HCT116 (cell line): Measurements from ENCODE around the gene YBX3. TPM values are rescaled to one million over a fixed set of nuclear protein-coding genes. Genes with fewer than 3 reads are reported as not detected.
A peak's percentile ranks its signal among the peaks of the same experiment; 100 is the strongest.

Experiments used
- ATAC-seq: fragments of 200-7000 bp; cut with Tn5 transposase; 2 replicates; pipeline ENCODE4 v1.9.1; 2020; ENCODE audit warnings: mild to moderate bottlenecking, moderate library complexity
- BruUV-seq: library from RNA; stranded (reverse); fragments of 400-500 nt; replicated peaks from 2 replicates; lab custom pipeline; 2021; lab: Mats Ljungman, UMichigan
- CTCF ChIA-PET: fragments of 300-600 bp; sonication (Branson Sonifier 250); formaldehyde crosslinking; loops from one replicate; lab custom pipeline; 2021; ENCODE audit warnings: antibody characterized with exemption; lab: Charles Lee
- POLR2A ChIA-PET: fragments of 300-600, 350-600 bp; sonication (Branson Sonifier 250); formaldehyde crosslinking; loops from one replicate; lab custom pipeline; 2021; ENCODE audit warnings: antibody characterized with exemption; lab: Charles Lee
- RAD21 ChIA-PET, 2 experiments: fragments of 300-600 bp; sonication (Branson Sonifier 250); formaldehyde crosslinking; loops; one replicate each; lab custom pipeline; 2023; ENCODE audit warnings: low total read pairs in 2 of 2; ENCODE audit not compliant: uncharacterized antibody in 2 of 2, unreplicated experiment in 2 of 2, low non-redundant PET in 1 of 2; lab: Charles Lee
- DNase-seq: peaks from one replicate; pipeline ENCODE4 v3.0.0-alpha.2; 2010; ENCODE audit warnings: low read depth, low spot score
- H2AFZ ChIP-seq: fragments of 200-600 bp; shearing (Covaris generic), sonication (generic); 2 replicates; pipeline ENCODE4 v1.6.1; 2017; ENCODE audit warnings: low read depth, mixed run types, mixed read lengths, antibody characterized with exemption, low read length; ENCODE audit not compliant: poor library complexity, severe bottlenecking
- H3K27ac ChIP-seq: 2 replicates; pipeline ENCODE4 v1.5.1; 2012; ENCODE audit warnings: low read depth, low read length
- H3K27me3 ChIP-seq: fragments of 200-600 bp; sonication (generic); 2 replicates; pipeline ENCODE4 v1.6.1; 2016; ENCODE audit warnings: mixed run types, low read length, mixed read lengths; ENCODE audit not compliant: insufficient read depth
- H3K36me3 ChIP-seq, 2 experiments: fragments of 200-500 bp in 1 of 2; fragments of 200-600 bp in 1 of 2; sonication (Bioruptor generic) in 1 of 2; sonication (generic) in 1 of 2; 2 replicates each; pipeline versions ENCODE4 v1.5.1 to v1.6.1; 2014 to 2016; ENCODE audit warnings: low read length in 2 of 2, inconsistent platforms in 1 of 2, mixed read lengths in 1 of 2, mixed run types in 1 of 2; ENCODE audit not compliant: insufficient read depth in 2 of 2, control insufficient read depth in 1 of 2
- H3K4me1 ChIP-seq, 2 experiments: fragments of 200-600 bp in 1 of 2; sonication (generic) in 1 of 2; 2 replicates each; pipeline versions ENCODE4 v1.5.1 to v1.6.1; 2012 to 2017; ENCODE audit warnings: low read length in 2 of 2, inconsistent platforms in 1 of 2, mild to moderate bottlenecking in 1 of 2, mixed read lengths in 1 of 2, mixed run types in 1 of 2, moderate library complexity in 1 of 2; ENCODE audit not compliant: insufficient read depth in 2 of 2, control insufficient read depth in 1 of 2
- H3K4me2 ChIP-seq: fragments of 200-600 bp; sonication (generic); 2 replicates; pipeline ENCODE4 v1.6.1; 2017; ENCODE audit warnings: mixed run types, low read length, mixed read lengths
- H3K4me3 ChIP-seq, 2 experiments: fragments of 200-600 bp in 1 of 2; sonication (generic) in 1 of 2; replicated peaks in 1 of 2; 2 replicates each; pipeline ENCODE4 v1.5.1; 2011 to 2016; ENCODE audit warnings: low read length in 2 of 2, control low read depth in 1 of 2, low read depth in 1 of 2, mild to moderate bottlenecking in 1 of 2, mixed read lengths in 1 of 2, mixed run types in 1 of 2
- H3K79me2 ChIP-seq: fragments of 200-600 bp; sonication (generic); 2 replicates; pipeline ENCODE4 v1.6.1; 2017; ENCODE audit warnings: mild to moderate bottlenecking, mixed run types, low read length, moderate library complexity, mixed read lengths; ENCODE audit not compliant: insufficient read depth
- H3K9ac ChIP-seq: fragments of 200-600 bp; sonication (generic); 2 replicates; pipeline ENCODE4 v1.6.1; 2016; ENCODE audit warnings: low read length, mixed read lengths
- H3K9me2 ChIP-seq: fragments of 200-600 bp; sonication (generic), shearing (Covaris generic); 2 replicates; pipeline ENCODE4 v1.6.1; 2017; ENCODE audit warnings: mixed run types, mild to moderate bottlenecking, moderate library complexity; ENCODE audit not compliant: insufficient read depth
- H3K9me3 ChIP-seq, 2 experiments: fragments of 200-500 bp in 1 of 2; fragments of 200-600 bp in 1 of 2; sonication (Bioruptor generic) in 1 of 2; sonication (generic) in 1 of 2; 2 replicates each; pipeline ENCODE4 v1.6.1; 2014 to 2017; ENCODE audit warnings: low read length in 2 of 2, mixed read lengths in 2 of 2, inconsistent platforms in 1 of 2, low read depth in 1 of 2, mild to moderate bottlenecking in 1 of 2, mixed run types in 1 of 2, moderate library complexity in 1 of 2; ENCODE audit not compliant: control insufficient read depth in 1 of 2, insufficient read depth in 1 of 2
- H4K20me1 ChIP-seq: fragments of 200-600 bp; sonication (generic), shearing (Covaris generic); 2 replicates; pipeline ENCODE4 v1.6.1; 2017; ENCODE audit warnings: mixed run types, mild to moderate bottlenecking, moderate library complexity; ENCODE audit not compliant: insufficient read depth
- CBX3 ChIP-seq: IDR thresholded peaks from 2 replicates; pipeline ENCODE4 v1.6.1; 2012; ENCODE audit warnings: low read depth
- ELF1 ChIP-seq: IDR thresholded peaks from 2 replicates; pipeline ENCODE4 v1.6.1; 2012; ENCODE audit warnings: low read depth, borderline replicate concordance
- EZH2phosphoT487 ChIP-seq: fragments of 200-600 bp; IDR thresholded peaks from 2 replicates; pipeline ENCODE4 v1.6.1; 2018; ENCODE audit warnings: antibody characterized with exemption, borderline replicate concordance
- FOSL1 ChIP-seq: IDR thresholded peaks from 2 replicates; pipeline ENCODE4 v1.6.1; 2012; ENCODE audit warnings: low read depth
- MAX ChIP-seq: IDR thresholded peaks from 2 replicates; pipeline ENCODE4 v1.6.1; 2012
- POLR2A ChIP-seq: IDR thresholded peaks from 2 replicates; pipeline ENCODE4 v1.7.0; 2011; ENCODE audit warnings: borderline replicate concordance; ENCODE audit not compliant: insufficient read depth, insufficient read length; ENCODE audit errors: extremely low read depth
- RAD21 ChIP-seq: IDR thresholded peaks from 2 replicates; pipeline ENCODE4 v1.6.1; 2012; ENCODE audit warnings: low read depth, mild to moderate bottlenecking
- SRF ChIP-seq: IDR thresholded peaks from 2 replicates; pipeline ENCODE4 v1.6.1; 2012; ENCODE audit warnings: low read depth
- TCF7L2 ChIP-seq: IDR thresholded peaks from 2 replicates; pipeline ENCODE4 v1.7.0; 2011; ENCODE audit warnings: borderline replicate concordance, inconsistent platforms; ENCODE audit not compliant: insufficient read depth, insufficient read length; ENCODE audit errors: extremely low read depth
- YY1 ChIP-seq: IDR thresholded peaks from 2 replicates; pipeline ENCODE4 v1.6.1; 2011; ENCODE audit warnings: low read length, low read depth, moderate library complexity, mild to moderate bottlenecking; ENCODE audit not compliant: insufficient replicate concordance; ENCODE audit errors: extremely low read depth
- ZBTB33 ChIP-seq: IDR thresholded peaks from 2 replicates; pipeline ENCODE4 v1.6.1; 2011; ENCODE audit warnings: mild to moderate bottlenecking, low read length, moderate library complexity; ENCODE audit not compliant: insufficient replicate concordance; ENCODE audit errors: extremely low read depth
- ZFX ChIP-seq: fragments of 450-650 bp; IDR thresholded peaks from 2 replicates; pipeline ENCODE4 v1.6.1; 2017
- ZNF274 ChIP-seq: fragments of 200-500 bp; sonication (Bioruptor generic); IDR thresholded peaks from 2 replicates; pipeline ENCODE4 v1.6.1; 2014; ENCODE audit warnings: mild to moderate bottlenecking, low read depth, low read length, inconsistent platforms
- intact Hi-C: fragments of 100-400 bp; cut with micrococcal nuclease; formaldehyde crosslinking; loops from 2 replicates; pipeline ENCODE4 v1.10.0; 2022
- total RNA-seq: library from RNA; stranded (reverse); gene quantifications from one replicate; pipeline ENCODE4 v1.2.1, GENCODE V29; 2021; ENCODE audit not compliant: unreplicated experiment
- TF ChIP-seq, protein P1 (sequence below): IDR thresholded peaks from 2 replicates; pipeline ENCODE4 v1.6.1; 2012

Gene YBX3
- total RNA-seq, 1 experiment from 2014 or later, result 419 TPM

DNA sequence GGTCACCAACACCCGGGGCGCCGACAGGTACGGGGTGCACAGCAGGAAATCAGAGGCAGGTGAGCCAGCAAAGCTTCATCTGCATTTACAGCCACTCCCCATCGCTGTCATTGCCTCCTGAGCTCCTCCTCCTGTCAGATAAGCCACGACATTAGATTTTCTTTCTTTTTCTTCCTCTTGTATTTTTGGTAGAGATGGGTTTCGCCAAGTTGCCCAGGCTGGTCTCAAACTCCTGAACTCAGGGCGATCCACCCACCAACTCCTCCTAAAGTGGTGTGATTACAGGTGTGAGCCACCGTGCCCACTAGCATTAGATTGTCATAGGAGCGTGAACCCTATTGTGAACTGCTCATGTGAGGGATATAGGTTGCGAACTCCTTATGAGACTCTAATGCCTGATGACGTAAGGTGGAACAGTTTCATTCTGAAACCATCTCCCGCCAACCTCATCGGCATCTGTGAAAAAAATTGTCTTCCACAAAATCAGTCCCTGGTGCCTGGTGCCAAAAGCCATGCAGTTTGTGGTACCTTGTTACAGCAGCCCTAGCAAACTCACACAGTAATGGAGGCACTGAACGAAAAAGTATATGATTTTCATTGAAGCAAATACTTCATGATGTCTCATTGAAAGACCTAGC is 50.8 kb downstream of the YBX3 start:
- Histone ChIP-seq H3K4me3 (no peak overlapping the region), H4K20me1 (no peaks in the 10 kb centered on the region), H3K27ac (no peak overlapping the region), H3K9ac (no peak overlapping the region), H3K27me3 (no peaks in the 10 kb centered on the region), H3K36me3 (no peaks in the 10 kb centered on the region), H3K4me1 (peaks cover 0 to 18% of the 10 kb centered on the region in 2 experiments; a peak in 3 of 4 replicates), H2AFZ (no peak overlapping the region), H3K4me2 (peak overlapping the region; percentile 93), H3K79me2 (no peaks in the 10 kb centered on the region), H3K9me3 (no peaks in the 10 kb centered on the region), H3K9me2 (no peaks in the 10 kb centered on the region)
- TF ChIP-seq SRF (no peak), POLR2A (no peak), MAX (no peak), ZFX (no peak), TCF7L2 (no peak), YY1 (no peak), EZH2phosphoT487 (no peak), ZNF274 (no peak), CBX3 (no peak), ELF1 (no peak), FOSL1 (no peak), ZBTB33 (no peak), RAD21 (no peak)
- TF ChIP-seq, protein P1, sequence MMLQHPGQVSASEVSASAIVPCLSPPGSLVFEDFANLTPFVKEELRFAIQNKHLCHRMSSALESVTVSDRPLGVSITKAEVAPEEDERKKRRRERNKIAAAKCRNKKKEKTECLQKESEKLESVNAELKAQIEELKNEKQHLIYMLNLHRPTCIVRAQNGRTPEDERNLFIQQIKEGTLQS, result no peak
- DNase-seq (no peak), ATAC-seq (no peak)
- ChIA-PET CTCF (interaction anchor here (1.3 to 1.6 kb wide), 2 partner anchors 10 to 13 kb away, joined by 3 read pairs; no protein-coding TSS in a partner anchor), RAD21 (no interaction called here), POLR2A (no interaction called here)
- BruUV-seq, result no TSS peak
- intact Hi-C loops, result loop anchor here (5.0 kb wide), 2 partner anchors 60 to 435 kb away; partner anchors contain the start of gene MAGOHB
